ENCODE measurements around the gene C2CD4B.

The C2CD4B gene

DNA sequence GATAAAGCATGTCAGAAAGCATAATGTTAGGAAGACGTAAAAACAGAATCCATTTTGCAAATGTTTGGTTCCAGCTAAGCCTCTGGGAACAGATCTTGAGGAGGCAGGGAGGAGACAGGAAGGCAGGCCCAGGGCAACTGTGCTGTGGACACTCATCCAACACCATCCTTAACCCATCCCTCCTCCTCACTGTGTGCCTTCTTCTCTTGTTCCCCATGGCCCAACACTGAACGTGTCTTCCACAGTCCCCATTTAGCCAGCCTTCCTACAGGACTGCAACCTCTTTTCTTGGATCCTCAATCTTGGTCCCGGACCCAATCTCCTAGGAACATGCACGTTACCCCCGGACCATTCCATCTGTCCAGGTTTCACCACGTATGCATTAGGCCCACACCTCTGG lies 15.4 kb downstream of the C2CD4B start:
- DNase-seq (ENCODE audit: insufficient read length, low spot score) = no peak
- no peak for FAIRE-seq

DNA sequence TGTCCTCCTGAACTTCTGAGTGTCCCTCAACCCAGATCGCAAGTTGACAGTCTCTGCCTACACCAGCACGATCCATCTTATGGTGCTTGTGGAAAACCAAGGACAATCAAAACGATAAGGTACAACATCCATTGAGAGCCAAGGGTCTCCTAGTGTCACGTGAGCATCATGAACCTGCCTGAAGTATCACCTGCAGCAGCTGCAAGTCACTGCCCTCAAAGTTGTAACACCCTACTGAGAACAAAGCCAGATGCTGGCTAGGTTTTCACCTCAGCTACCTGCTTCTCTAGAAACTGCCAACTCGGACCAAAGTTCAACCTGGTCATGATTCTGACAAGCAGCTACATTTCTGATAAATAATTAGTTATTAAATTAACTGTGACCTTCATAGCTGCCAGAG lies 17.5 kb downstream of the C2CD4B start:
- DNase-seq (ENCODE audit: insufficient read length, low spot score) (no peak), FAIRE-seq (no peak)

DNA sequence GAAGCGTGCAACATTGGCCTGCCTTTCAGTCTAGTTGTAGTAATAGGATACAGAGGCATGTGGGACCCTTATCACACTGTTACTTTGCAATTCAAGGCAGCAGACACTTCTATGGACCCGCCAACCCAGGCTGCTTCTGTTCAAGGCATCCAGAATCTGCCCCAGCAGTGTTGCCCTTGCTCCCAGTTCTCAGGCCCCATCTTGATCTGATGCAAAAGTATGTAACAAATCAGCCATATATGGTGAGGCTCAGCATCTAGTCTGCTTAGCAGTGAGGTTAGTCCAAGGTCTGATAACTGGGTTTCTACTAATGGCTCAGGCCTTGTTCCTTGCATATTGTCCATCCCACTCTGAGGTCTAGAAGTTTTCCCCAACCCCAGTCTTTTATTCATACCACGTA lies 17.9 kb downstream of the C2CD4B start:
- DNase-seq (ENCODE audit: insufficient read length, low spot score) (no peak), FAIRE-seq (no peak)

DNA sequence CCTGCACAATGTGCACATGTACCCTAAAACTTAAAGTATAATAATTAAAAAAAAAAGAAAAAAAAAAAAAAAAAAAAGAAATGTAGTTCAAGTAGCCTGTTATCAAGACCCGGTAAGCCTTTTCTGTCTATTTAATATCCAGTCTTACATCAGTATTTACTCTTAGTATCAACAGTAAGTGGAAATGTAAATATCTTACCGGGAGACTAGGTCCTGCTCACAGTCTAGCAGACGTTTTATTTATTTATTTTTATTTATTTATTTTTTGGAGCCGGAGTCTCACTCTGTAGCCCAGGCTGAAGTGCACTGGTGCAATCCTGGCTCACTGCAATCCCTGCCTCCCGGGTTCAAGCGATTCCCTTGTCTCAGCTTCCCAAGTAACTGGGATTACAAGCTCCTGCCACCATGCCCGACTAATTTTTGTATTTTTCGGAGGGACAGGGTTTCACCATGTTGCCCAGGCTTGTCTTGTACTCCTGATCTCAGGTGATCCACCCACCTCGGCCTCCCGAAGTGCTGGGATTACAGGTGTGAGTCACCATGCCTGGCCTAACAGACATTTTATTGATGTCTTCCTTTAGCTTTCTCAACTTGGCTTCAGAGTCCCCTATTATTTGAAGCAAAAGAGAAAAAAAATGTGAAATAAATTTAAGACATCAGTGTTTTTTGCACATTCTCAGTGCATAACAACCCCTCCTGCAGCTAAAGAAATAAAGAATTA lies 19.9 kb downstream of the C2CD4B start:
- DNase-seq (ENCODE audit: insufficient read length, low spot score) (no peak), FAIRE-seq (no peak)

DNA sequence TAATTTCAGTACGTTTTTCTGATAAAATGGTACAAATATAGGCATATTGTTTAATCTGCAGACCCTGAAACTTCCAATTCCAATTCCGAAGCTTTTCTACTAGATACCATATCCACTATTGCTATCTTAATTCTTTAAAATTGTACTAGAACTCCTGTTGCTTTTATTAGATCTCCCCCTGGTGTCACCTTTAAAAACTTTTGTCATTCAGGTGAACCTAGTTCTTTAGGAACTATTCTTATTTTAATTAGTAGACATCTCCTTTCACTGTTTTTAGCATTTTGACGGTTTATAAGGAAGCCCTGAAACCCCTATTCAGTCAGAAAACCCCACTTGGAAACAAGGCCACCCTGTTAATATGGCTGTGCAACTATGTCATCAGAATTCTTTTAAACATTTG lies 22.3 kb downstream of the C2CD4B start:
- FAIRE-seq = no peak
- DNase-seq (ENCODE audit: insufficient read length, low spot score) = no peak

DNA sequence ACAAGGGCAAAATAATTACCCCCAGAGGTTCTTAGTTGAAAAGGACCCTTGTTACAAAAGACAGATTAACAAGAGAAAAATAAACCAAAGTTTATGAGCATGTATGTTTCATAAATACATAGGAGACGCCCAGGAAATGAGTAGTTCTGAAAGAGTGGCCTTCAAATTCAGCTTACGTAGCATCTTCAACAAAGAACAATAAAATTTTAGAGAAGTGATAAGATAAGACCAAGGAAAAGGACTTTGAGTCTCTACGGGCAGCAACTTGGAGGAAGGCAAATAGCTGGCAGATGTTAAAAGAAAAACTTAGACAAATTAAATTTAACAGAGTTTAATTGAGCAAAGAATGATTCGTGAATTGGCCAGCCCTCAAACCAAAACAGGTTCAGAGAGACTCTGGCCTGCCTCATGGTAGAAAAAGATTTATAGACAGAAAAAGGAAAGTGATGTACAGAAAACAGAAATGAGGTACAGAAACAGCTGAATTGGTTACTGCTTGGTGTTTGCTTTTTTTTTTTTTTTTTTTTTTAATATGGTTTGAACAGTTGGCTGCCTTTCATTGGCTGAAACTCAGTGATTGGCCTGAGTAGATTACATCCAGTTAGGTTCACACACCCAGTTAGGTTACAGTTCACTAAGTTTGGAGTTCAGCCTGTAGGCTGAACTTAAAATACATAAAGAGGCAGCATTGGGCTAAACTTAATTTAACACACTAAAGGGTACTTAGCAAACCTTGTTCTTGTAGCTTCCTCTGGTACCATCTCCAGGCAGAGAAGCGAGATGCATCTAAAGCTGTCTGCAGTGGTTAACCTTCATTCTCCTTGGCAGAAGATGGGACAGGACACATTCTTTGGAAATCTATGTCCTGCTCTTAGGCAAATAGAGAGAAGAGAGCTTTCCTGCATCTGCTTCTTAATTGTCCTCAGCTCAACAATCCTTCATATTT lies 23.2 kb downstream of the C2CD4B start:
- DNase-seq (ENCODE audit: insufficient read length, low spot score) (no peak), FAIRE-seq (no peak)

DNA sequence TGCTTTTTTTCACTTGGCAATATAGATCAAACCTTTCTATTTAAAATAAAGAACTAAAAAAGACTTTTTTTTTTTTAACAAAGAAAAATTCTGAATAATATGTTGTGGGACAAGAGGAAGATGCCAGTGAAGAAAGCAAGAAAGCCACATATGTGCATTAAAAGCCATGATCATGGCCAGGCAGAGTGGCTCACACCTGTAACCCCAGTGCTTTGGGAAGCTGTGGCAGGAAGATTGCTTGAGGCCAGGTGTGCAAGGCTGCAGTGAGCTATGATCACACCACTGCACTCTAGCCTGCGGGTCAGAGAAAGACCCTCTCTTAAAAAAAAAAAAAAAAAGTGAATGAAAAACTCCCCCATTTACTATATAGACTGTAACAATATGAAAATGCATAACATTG lies 23.9 kb downstream of the C2CD4B start:
- no peak for DNase-seq (ENCODE audit: insufficient read length, low spot score)
- no peak for FAIRE-seq

DNA sequence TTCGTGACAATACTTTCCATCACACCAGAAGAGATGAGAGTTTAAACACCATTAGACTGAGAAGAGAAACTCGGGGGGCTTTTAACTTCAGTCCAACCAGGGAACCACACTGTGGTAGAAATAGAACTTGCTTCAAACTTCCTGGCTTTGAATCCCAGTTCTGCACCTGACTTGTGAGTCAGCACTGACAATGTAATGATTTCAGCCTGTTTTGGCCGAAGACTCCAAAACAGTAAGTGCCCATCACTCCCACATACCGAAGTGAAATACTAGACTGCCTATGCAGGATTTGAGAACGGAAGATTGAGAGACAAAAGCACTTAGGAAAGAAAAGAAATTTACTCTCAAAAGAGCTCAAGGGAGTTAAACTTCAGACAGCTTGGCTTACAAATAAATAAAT lies 27.0 kb downstream of the C2CD4B start:
- FAIRE-seq = no peak
- DNase-seq (ENCODE audit: insufficient read length, low spot score) = peak; percentile 21

DNA sequence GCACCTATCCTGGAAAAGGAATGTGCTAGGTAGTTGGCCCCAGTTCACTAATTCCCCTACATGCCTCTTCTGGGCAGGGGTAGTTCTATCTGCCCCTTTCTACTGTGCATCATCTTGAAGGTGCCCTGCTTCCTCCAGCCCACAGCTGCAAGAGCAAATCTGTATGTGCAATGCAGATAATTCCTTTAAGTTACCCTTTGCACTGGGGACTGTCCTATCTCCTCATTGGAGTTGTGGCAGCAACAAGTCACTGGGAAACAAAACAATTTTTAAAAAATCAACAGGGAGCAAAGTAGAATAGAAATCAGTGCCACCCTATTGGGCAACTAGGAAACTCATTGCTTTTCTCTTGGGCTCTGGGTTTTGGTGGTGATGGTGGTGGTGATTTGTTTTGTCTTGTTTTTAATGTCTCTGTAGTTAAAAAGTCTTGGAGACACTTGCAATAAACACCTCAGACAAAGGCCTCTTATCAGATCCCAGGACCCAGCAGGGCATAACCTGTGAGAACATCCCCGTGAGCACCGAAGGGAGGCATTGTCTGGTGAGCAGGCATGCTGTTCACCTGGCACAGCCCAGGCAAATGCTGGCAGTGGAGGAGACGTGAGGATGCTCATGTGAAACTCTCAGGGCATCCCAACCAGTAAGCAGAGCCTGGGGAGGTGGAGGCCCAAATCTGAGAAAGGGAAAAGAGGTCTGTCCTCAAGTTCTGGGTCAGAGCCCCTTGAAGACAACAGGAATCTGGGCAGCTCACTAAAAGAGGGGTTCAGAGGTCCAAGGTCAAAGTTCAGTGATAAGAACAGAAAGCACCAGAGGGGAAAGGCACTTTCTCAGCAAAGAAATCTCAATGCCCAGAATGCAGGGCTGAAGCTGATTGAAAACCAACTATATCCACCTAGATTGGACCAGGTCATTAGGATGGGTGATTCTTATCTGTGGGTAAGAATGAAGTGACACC lies 27.9 kb downstream of the C2CD4B start:
- DNase-seq (ENCODE audit: insufficient read length, low spot score) = no peak
- no peak for FAIRE-seq

DNA sequence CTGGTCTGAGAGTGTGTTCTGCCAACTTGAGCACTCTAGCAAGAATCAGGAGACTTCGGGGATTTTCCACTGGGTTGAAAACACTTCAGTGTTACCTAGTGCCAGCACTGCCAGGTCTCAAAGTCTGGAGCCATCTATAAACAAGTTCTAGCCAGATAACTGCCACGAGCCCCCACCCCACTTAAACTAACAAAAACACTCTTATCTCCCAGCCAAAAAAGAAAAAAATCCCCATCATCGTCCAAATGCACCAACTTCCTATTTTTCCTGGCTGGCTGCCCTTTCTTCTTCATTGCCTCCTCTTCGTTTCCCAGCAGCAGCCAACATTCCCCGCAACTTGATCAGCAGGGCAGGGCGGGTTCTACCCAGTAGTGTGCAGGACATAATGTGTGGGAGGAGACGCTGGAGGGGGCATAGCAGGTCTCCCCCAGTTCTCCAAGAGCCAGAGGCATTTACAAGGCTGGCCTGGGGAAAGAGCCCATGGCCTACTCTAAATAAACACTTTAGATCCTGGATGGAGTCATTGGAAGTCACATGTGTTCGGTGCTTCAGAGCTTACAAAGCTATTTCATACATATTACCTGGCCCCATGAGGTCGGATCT lies 29.5 kb downstream of the C2CD4B start:
- DNase-seq (ENCODE audit: insufficient read length, low spot score) (no peak), FAIRE-seq (peak; percentile 4)

DNA sequence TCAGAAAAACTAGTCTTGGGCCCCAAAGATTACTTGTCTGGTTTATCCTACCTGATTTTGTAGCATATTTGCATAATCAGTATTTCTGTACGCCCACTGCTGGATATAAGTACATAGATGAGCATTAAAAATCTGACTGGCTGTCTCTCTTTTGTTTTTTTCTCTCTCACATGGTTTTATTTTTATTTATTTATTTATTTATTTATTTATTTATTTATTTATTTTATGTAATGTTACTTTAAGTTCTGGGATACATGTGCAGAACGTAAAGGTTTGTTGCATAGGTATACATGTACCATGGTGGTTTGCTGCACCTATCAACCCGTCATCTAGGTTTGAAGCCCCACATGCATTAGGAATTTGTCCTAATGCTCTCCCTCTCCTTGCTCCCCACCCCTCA lies 31.9 kb downstream of the C2CD4B start:
- FAIRE-seq (no peak), DNase-seq (ENCODE audit: insufficient read length, low spot score) (no peak)

DNA sequence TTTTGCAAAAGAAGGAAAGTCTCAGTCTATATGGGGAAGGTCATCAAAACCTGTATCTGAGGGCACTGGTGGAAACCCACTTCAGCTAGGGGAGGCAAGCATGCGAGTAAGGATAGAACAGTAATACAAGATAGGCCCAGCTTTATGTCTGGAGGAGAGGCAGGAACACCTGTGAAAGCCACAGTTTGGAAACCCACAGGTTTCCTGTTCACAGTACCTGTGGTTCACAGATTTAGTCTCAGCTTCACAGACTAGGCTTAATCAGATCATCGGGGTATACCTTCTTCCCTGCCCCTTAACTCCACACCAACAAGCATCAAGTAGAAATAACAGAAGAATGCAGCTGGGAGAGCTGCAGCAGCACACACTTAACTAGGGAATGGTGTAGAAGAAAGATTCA lies 36.2 kb downstream of the C2CD4B start:
- FAIRE-seq = no peak
- no peak for DNase-seq (ENCODE audit: insufficient read length, low spot score)

DNA sequence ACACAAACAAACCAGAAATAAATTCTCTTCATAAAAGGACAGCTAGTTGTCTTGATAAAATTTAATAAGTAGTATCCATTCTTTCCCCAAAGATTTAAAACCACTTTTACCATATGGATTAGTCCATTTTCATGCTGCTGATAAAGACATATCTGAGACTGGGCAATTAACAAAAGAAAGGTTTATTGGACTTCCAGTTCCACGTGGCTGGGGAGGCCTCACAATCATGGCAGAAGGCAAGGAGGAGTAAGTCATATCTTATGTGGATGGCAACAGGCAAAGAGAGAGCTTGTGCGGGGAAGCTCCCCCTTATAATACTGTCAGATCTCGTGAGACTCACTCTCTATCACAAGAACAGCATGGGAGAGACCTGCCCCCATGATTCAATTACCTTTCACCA lies 38.7 kb downstream of the C2CD4B start:
- FAIRE-seq (no peak), DNase-seq (ENCODE audit: insufficient read length, low spot score) (no peak)

DNA sequence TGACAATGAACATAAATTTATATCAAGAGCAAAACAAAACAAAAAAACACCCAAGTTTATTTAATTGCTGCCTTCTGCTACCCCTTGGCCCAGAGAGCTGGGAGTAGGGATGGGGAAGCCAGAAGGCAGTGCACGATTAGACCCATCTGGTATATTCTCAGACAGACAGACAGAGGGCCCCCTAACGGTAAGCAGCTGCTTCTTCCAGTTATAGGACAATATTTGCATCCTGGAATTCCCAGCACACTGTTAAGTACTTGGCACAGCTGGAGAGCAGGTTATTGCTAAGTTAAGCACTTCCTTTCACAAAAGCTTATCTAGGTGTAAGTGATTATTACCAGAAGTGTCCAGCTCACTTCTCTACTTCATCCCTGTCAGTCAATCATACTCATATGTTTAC lies 39.3 kb downstream of the C2CD4B start:
- DNase-seq (ENCODE audit: insufficient read length, low spot score) = no peak
- no peak for FAIRE-seq

DNA sequence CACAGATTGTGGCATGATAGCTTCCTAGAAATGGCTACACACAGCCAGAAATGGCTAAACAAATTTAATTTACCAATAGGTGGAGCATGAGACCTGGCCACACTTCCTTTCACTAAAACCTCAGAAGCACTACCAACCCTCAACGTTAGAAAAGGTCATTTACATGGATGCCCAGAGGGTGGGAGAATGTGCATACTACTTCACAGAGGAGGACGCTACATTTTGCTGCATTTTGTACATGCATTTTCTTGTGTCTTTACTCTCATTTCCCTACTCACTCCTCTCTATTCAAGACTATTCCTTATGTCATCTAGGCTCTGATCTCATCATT lies 40.1 kb downstream of the C2CD4B start:
- no peak for FAIRE-seq
- DNase-seq (ENCODE audit: insufficient read length, low spot score) = no peak

DNA sequence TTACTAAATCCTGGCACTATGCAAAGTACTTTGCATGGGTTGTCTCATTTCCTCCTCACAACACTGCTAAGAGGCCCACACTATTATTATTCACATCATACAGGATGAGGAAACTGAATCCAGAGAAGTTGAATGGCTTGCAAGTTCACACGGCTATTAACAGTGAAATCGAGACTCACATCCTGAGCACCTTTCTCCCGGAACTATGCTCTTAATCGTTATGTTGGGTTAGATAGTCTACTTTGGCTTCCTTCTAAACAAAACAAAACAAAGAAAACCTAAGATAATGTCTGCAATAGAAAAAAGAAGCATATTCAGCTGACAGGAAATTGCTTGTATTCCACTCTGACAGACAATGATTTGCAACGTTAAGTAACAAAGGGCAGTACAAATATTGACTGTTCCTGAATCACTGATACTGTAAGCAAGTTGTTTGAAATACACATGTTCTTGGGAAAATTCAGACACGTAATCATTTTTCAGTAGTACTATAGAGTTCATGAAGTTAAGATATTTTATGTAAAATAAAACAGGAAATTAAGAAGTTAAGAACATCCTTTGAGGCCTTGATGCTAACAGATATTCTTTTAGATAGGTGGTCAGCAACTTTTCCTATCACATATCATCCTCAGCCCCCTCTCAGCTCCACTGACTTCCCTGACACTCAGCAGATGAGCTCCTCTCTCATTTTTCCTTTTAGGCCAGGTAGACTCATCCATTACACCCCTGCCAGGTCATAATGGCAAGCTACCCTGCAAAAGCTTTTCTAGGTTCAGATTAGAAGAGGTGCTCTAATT lies 40.7 kb downstream of the C2CD4B start:
- FAIRE-seq = no peak
- no peak for DNase-seq (ENCODE audit: insufficient read length, low spot score)

DNA sequence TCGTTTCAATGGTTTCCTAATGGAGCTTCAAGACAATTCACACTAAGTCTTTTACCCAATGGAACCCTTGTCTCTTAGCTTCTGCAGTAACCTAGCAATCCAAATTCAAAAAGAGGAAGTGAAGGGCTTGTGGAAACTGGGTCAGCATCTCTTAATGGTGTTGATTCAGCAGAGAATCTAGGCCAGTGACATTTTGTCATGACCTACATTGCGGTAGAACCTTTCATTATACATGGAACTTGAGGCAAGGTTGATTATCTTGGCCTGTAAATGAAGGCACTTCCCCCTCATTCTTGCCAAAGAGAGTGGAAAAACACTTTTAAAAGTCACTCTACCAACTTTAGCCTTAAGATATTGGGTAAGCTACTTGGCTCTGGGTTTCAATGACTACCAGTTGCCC lies 42.8 kb downstream of the C2CD4B start:
- FAIRE-seq = no peak
- no peak for DNase-seq (ENCODE audit: insufficient read length, low spot score)

DNA sequence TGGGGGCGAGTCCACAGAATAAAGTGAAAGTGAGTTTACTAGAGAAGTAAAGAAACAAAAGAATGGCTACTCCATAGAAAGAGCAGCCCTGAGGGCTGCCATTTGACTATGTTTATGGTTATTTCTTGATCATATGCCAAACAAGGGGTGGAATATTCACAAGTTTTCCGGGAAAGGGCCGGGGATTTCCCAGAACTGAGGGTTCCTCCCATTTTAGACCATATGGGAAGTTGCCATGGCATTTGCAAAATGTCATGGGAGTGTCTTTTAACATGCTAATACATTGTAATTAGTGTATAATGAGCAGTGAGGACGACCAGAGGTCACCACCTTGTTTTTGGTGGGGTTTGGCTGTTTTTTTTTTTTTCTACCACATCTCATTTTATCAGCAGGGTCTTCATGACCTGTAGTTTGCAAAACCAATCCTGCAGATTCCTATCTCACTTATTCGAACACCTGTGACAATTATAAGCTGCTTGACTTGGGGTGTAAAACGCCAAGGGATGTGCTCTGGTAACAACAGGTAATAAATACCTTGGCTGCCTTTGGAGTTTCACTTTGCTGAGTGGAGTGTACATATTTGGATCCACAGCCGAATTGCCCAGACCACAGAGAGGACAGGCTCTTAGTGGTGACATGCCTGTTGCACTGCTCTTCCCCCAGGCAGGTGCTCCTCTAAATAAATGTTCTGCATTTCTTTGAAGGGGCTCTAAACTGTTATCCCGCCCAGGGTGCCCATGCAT lies 43.6 kb downstream of the C2CD4B start:
- FAIRE-seq (no peak), DNase-seq (ENCODE audit: insufficient read length, low spot score) (no peak)

DNA sequence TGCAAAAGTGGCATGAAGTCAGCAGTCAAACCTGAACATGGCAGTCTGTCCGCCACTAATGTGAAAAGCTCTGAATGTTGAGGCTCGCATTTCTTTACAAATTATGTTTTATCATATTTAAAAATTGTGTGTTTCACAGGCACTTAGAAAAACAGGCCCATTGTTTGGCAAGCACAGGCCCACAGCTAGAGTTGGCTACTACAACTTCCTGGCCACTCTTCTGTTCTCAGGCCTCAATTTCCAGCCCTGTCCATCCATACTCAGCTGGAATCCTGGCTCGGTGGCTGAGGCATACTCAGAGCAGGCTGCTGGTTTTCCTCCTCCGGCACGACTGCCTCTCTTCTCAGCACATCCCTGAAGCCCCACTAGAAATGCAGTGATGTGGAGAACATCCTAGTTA lies 44.3 kb downstream of the C2CD4B start:
- no peak for DNase-seq (ENCODE audit: insufficient read length, low spot score)
- FAIRE-seq = no peak

Data from HTR-8/SVneo (cell line).